Measurements from ENCODE around the gene LAMC2.

- no peak for TF ChIP-seq CTCF (IDR thresholded peaks at IDR 0.05)
- TF ChIP-seq EP300 (IDR thresholded peaks at IDR 0.05) = no peak
Measured at GRCh38 chr1:183180634-183181056, 5.4 kb upstream of the LAMC2 start.

All from ovary (tissue), 3 donors.